Muscle of arm (tissue), 12 donors: ENCODE measurements around the gene NMT2. TPM values are rescaled to one million over a fixed set of nuclear protein-coding genes. Genes with fewer than 3 reads are reported as not detected.

Source experiments
- DNase-seq: peaks from one replicate; pipeline ENCODE4 v3.0.0-alpha.2; 2013
- polyA plus RNA-seq, 12 donors: library from polyadenylated mRNA; unstranded; fragments of 120-200 nt; gene quantifications; one replicate each; pipeline ENCODE4 v1.2.1, GENCODE V29; 2013; ENCODE audit not compliant: insufficient read length in 12 of 12

NMT2 gene
- polyA plus RNA-seq, 12 donors, result 8.7 to 24.2 (median 18.7) TPM; not detected in 1

- DNase-seq, result no peak
These were observed 14.2 kb upstream of the NMT2 start for GRCh38 chr10:15182540-15183207.

GRCh38 chr10:15181576-15182156 is 13.2 kb upstream of the NMT2 start:
- no peak for DNase-seq

- DNase-seq, result no peak
These were observed 12.2 kb upstream of the NMT2 start for GRCh38 chr10:15180736-15181135.

- no peak for DNase-seq
These were observed 7.8 kb upstream of the NMT2 start for GRCh38 chr10:15176269-15176668.

DNA sequence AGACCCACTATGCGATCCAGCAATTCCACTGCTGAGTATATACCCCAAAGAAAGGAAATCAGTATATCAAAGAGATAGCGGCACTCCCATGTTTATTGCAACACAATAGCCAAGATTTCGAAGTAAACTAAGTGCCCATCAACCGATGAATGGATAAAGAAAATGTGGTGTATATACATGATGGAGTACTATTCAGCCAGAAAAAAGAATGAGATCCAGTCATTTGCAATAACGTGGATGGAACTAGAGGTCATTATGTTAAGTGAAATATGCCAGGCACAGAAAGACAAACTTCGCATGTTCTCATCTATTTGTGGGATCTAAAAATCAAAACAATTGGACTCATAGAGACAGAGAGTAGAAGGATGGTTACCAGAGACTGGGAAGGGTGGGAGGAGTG is 7.1 kb upstream of the NMT2 start:
- DNase-seq, result no peak

DNA sequence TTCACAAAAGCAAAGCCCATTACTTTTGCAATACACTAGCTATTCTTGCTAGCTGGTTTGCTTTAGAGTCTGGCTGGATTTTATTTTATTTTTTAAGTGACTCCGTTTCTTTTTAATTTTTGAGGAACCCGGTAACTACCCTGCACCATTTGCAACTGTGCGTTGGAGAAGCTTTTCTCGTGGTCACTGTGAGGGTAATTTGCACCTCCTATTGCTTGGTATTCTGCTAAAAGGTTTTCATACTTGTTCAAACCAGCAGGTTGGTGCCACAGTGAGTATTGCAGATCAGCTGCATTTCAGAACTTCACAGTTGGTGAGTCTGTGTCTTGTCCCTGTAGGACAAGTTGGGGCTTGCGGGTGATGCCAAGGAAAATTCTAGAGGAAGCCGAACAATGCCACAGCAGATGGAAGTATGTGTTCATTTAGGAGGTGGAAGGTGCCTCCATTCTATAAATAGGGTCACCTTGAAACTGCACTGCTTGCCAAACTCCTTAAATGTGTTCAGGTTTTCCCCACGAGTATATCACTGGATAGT is 3.9 kb upstream of the NMT2 start:
- no peak for DNase-seq

DNA sequence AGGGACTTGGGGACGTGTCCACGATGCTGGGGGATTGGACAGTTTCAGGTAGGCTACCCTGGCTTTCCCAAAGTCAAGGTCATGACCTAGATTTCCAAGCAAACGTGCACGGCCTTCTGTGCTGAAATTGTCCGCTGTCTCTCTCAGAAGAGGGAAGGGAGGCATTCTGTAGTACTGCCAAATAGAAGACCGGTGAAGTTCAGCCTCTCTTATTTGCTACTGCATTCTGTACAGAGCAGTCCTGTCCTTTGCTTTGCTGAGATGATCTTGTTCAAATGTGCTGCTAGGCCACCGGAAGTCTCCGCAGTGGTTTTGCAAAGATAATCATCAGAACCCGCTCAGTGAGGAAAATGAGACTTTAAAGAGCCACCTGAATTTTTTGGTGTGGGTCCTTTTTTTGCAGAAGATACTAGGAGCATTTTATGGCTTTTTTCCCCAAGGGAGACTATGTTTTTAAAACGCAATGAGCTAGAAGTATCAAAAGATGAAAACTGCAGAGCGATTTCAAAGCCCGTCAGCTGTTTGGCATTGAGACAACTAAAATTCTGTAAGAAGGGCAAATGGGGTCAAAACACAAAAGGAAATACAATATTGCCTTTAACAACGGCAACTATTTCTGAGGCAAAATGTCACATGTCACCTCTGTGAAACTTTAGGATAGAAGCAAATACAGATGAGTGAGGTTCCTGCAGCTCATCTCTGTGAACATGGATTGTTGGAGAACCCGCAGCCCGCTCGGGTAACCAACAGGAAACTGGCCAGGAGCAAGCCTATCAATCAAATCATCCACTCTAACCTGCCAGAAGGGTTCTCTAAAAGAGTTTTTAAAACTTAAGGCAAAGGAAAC is 1.3 kb upstream of the NMT2 start:
- DNase-seq, result peak; percentile 28

DNA sequence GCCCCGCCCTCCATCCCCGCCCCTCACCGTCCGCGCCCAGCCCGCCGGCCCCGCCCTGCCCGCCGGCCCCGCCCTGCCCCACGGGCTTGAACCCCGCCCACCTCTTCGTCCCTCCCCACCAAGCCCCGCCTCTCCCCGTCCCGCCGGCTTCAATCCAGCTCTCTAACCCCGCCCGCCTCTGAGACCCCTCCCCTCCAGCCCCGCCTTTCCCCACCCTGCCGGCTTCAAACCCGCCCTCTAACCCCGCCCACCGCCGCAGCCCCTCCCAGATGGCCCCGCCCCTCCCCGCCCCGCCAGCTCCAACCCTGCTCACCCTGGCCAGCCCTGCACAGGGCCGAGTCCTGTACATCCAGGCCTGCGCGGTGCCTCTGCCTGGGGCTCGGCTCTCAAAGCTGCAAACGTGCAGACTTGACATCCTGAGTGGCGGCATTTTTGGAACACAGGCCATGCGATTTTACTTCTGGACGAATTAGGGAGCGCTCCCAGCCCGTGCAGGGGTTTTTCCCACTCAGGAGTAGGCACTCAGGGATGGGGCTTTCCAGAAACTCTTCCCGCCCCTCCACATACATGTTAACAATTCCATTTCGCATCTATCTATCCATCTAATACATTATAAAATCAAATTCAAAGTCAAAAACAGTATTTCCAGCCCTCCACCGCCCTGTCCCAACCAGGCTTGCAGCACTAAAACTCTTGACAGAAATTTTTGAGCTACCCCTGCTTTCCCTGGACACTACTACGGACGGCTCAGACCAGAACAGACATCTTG is 477 bp upstream of the NMT2 start:
- peak; percentile 94 for DNase-seq

DNA sequence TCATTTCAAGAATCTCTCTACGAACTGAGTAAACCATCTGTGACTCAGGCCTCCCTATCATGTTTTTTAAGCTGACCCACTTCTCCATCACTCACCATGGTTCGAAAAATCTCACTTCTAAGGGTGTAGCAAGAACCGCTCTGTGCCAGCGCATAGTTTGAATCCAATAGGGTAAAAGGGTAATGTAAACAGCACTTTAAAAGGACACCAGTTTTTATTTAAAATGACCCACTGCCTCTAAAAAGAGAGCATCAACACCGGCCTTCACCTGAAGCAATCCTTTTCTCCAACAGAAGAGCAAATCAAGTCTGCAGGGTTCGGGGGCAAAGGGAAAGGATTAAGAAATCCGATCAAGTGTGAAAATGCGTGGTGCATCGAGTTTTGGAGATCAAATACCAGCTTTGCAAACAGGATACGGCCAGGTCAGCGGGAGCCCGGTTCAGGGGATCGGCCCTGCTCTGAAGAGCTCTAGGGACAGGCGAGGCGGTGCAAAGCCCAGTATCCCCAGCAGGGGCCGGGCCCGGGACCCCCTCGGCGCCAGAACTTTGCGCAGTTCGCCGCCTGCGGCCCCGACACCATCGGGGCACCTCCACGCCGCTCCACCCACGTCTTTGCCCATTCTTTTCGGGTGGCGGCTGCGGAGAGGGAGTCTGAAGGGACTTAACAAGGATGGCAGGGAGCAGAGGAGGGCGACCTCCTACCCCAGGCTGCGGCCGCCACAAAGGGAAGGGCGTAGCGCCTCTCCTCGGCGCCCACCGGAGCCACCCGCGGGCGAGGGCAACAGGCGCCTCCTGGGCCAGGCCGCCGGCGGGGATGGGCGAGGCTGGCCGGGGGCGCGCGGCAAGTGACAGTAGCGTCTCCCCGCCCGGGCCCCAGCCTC is 842 bp downstream of the NMT2 start:
- peak; percentile 42 for DNase-seq

DNA sequence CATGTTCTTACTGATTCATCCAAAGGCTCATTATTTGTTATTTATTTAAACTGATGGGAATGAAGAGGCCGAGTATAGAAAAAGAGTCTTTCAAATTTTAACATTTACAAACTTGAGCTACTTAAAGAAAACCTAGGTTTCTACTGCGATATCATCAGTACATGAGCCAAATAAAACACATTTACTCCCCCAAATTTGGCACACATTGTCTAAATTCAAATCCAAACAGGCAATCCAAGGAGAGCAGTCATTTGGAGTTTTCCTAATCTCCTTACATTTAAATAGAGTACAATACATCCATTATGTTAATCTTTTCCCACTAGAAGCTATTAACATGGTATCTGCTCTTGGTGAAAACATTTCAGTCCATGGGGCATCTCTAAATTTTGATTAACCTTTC is 2.2 kb downstream of the NMT2 start:
- DNase-seq, result no peak

DNA sequence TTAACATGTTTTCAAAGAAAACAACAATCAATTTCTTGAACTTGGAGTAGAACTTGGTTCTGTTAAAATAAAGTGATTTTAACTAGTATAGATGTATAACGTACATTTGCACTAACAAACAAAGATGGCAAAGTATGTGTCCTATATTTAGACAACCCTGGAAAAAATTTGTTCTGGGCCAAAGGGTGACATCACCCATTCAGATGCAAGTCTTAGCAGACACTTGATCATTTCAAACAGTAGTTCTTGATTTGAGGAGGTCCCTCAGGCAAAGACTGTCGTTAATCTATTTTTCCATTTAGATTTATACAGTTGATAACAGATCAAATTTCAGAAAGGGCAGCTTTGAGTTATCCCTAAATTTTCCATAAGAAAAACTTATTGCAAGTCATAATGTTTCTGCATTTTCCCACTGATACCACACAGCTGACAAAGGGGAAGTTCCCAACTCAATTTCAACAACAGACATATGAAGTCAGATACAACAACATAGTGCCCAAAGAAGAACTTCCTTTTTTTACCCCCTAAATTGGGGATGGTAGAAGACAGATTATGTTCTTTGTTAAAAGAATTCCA is 5.2 kb downstream of the NMT2 start:
- no peak for DNase-seq

DNA sequence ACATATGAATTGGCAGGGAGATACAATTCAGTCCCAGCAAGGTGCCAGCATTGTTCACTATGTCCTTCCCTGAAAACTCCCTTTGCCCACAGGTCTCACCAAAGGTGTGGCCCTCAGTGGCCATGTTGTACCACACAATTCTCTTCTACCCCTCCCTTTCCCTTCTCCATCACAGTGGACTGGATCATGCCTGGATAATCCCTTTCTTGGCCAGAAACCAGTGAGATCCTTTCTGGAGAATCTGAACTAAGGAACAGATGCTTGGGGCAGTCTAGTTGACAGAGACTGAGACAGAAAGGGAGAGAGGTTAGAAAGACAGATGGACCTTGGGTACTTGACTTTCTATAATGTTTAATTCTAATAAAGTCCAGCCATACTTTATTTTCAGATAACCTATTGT is 9.5 kb downstream of the NMT2 start:
- no peak for DNase-seq

DNA sequence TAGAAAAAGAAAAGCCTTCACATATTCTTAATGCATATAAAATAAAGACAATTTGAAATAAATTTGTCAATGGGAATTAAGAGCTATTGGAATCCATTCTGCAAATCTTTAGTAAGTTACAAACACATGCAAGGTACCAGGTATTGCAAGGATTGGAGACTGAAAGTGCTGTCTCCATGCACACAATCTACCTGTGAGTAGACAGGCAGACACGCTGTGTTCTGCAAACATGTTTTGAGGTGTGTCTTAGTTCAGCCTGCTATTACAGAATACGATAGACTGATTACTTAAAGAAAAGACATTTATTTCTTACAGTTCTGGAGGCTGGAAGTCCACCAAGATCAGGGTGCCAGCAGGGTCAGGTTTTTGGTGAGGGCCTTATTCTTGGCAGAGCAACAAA is 10.0 kb downstream of the NMT2 start:
- no peak for DNase-seq

GRCh38 chr10:15155978-15156656 is 12.4 kb downstream of the NMT2 start:
- no peak for DNase-seq

DNA sequence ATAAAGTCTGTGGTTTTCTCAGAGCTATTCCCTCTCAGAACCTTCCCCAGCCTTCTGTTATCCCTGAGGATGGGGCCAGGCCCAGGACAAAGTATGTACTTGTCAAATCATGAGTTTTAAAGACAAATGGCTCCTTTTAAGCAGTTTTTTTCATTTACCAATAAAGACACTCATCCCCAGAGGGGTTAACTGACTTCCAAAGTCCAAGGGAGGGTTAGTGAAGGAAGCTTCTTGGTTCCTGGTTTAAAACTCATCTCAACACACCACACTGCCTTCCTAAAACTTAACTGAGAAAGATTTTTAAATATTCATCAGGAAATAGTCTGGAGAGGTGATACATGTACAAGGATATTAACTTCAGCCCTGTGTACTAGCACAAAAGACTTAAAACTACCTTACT is 15.9 kb downstream of the NMT2 start:
- DNase-seq, result no peak

GRCh38 chr10:15150563-15150962 is 17.9 kb downstream of the NMT2 start:
- no peak for DNase-seq

- no peak for DNase-seq
These were observed 19.3 kb downstream of the NMT2 start for GRCh38 chr10:15149042-15149771.

GRCh38 chr10:15147594-15148392 is 20.7 kb downstream of the NMT2 start:
- DNase-seq, result no peak
